Amniotic epithelial cell (primary cell): Measurements from ENCODE around the gene MOCS1.

Source experiments
- DNase-seq: peaks from one replicate; pipeline ENCODE4 v3.0.0-alpha.2; 2010; ENCODE audit warnings: low read depth

The MOCS1 gene

GRCh38 chr6:39902786-39903465, 31.3 kb downstream of the MOCS1 start:
- DNase-seq = no peak

GRCh38 chr6:39902136-39902535, 32.1 kb downstream of the MOCS1 start:
- no peak for DNase-seq

DNA sequence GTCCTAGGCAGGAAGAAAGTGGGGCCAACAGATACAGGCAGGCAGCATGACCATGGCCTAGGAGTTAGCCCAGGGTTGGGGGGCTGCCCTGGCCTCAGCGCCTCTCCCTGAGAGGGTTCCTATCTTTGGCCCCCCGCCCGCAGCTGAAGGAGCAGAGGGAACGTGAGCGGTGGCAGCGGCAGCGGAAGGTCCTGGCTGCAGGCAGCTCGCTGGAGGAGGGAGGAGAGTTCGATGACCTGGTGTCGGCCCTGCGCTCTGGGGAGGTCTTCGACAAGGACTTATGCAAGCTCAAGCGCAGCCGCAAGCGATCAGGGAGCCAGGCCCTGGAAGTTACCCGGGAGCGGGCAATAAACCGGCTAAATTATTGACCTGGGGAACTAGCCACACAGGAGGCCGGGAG, 32.6 kb downstream of the MOCS1 start:
- no peak for DNase-seq

DNA sequence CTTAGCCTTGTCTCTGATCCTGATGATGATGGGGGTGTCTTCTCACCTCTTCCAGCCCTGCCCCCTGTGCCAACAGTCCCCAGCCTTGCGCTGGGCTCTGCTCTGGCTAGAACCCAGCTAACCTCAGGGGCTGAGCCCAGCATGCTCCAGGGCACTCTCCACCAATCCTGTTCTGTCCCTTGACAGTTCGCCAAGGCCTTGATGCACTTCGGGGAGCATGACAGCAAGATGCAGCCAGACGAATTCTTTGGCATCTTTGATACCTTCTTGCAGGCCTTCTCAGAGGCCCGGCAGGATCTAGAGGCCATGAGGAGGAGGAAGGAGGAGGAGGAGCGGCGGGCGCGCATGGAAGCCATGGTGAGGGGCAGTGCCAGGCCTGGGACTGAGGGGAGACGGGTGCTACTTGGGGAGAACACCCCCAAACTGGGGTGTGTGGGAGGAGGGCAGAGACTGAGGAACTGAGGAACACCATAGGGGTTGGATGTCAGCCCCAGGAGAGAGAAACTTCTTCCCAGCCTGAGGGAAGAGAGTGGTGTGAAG, 33.1 kb downstream of the MOCS1 start:
- DNase-seq = no peak

DNA sequence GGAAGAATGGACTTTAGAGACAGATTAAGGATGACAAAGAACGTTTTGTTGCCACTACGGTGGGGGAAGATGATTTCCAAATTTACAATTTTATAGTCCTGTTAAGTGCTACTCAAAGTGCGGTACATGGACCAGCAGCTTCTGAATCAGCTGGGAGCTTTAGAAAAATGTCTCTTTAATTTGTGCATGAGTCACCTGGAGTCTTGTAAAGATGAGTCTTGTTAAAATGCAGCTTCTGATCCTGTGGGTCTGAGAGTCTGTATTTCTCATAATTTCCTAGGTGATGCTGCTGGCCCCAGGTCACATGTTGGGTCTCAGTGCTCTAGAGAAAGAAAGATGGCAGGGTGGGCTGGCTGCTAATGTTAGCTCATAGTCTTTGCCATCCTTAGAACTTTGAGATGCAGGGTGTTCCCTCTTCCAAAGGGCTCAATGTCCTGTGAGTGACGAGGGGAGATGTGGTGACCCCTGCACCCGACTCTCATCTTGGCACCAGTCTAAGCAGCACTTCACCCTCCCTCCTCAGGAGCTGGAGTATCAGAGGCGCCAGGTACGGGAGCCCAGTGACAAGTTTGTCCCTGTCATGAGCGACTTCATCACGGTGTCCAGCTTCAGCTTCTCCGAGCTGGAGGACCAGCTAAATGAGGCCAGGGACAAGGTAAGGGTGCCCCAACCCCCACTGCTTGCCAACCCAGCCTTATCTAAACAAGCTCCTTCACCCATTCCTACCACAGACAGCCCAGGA, 34.5 kb downstream of the MOCS1 start:
- no peak for DNase-seq

- DNase-seq = no peak
Measured at GRCh38 chr6:39898625-39899024, 35.6 kb downstream of the MOCS1 start.

DNA sequence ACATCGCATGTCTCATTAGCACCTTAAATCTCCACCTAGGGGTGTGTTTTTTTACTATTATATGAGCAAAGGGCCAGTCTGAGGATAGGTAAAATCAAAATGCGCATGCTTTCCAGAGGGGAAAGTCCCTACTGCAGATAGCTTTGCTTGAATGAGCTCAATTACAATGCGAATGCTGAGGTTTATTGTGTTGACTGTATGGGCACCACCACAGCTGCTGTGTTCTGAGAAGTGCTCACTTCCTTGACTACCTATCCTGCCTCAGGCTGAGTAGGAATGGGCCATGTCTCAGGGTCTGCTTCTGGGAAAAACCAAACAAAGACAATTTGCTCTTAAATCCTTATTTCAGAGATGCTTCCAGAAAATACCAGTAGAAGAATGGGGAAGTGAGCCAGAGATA, 36.6 kb downstream of the MOCS1 start:
- no peak for DNase-seq

DNA sequence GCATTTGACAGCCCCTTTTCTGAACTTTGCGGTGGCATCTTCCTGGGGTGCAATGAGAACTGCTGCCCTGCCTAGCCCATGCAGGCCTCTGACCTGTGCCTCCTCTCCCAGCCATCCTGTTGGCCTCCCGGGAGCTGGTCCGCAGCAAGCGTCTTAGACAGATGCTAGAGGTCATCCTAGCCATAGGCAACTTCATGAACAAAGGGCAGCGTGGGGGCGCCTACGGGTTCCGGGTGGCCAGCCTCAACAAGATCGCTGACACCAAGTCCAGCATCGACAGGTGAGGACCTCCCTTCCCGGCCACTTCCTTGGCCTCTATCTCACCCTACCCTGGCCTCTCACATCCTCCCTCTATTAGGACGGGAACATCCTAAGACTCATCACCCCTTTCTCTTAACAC, 37.6 kb downstream of the MOCS1 start:
- no peak for DNase-seq

- no peak for DNase-seq
Measured at GRCh38 chr6:39893286-39893685, 41.0 kb downstream of the MOCS1 start.

- peak; percentile 64 for DNase-seq
Measured at GRCh38 chr6:39892490-39893129, 41.7 kb downstream of the MOCS1 start.

GRCh38 chr6:39891976-39892375, 42.3 kb downstream of the MOCS1 start:
- peak; percentile 23 for DNase-seq

- DNase-seq = no peak
Measured at GRCh38 chr6:39891353-39891752, 42.9 kb downstream of the MOCS1 start.

DNA sequence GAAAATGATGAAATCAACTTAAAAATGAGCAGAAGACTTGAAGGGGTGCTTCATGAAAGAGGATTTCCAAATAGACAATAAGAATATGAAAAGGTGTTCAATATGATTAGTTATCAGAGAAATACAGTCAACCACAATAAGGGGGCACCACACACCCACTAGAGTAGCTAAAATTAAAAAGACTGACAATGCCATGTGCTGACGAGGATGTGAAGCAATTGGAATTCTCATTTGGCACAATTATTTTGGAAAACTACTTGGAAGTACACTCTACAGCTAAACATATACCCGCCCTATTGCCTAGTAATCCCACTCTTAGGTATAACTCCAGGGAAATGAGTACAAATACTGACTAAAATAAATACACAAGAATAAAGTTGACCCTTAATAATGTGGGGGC, 45.0 kb downstream of the MOCS1 start:
- no peak for DNase-seq

DNA sequence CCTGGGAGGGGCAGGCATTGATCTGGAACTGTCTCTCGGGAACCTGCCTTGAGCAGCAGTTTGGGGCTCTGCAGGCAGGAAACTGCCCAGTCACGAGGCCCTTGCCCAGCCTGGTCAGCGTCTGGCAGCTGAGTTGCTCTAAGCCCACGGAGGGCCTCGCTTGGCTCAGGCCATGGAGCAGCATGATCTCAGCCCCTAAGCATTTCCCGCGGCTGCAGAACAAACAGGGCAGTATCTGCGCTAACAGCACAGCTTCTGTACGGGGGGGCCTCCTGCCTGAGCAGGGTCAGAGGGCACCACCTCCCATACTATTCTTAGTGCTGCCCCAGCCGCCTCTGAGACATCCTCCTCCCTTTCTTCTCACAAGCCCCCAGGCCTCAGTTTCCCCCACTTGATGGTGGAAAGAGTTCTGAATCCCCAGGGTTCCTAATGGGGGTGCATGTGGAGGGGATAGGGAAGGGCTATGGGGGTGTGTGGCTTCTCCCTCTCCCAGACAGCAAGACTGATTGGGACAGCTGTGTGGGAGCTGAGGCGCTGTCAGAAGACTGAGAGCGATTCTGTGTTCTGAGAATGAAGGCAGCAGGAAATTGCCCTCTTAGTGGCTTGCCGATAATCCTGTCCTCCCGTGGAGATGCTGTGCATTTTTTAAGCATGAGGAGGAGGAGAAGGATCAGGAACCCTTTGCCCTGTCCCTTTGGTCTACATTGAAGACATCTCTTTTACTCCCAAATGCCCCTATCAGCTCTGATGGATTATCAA, 46.4 kb downstream of the MOCS1 start:
- peak; percentile 97 for DNase-seq

GRCh38 chr6:39886871-39887270, 47.4 kb downstream of the MOCS1 start:
- DNase-seq = no peak

DNA sequence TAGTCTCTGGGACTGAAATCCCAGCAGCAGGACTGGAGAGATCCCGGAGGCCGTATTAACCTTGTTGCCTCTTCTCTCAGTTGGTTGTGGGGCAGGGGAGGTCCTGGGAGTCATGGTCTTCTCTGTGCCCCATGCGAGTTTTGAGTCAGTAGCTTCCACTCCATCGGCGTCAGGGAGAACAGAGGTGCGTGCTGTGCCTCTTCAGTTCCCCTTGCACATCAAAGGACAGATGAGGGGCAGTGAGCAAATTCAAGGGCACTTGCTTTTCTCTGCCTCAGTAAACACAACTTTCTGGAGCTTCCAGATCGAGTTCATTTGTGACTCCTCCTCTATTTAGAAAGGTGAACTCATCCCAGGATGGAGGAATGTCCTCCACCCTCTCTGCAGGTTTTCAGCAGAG, 48.6 kb downstream of the MOCS1 start:
- no peak for DNase-seq

GRCh38 chr6:39884696-39885095, 49.6 kb downstream of the MOCS1 start:
- DNase-seq = peak; percentile 13

DNA sequence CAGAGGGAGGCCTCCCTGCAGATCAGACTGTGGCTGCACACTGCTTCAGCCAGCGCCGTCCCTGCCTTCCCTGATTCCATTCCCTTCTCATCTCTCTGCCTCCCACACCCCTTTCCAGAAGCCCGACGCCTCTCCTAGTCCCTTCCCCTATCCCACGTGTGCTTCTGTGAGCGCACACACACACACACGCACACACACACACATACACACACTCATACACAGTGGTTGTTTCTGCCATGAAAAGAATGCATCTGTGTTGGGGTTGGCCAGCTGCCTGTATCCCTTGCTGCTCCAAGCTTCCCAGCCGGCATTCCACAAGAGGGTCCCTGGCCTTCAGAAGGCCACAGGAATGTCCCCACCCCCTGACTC, 51.7 kb downstream of the MOCS1 start:
- peak; percentile 95 for DNase-seq

GRCh38 chr6:39881851-39882530, 52.3 kb downstream of the MOCS1 start:
- peak; percentile 68 for DNase-seq

DNA sequence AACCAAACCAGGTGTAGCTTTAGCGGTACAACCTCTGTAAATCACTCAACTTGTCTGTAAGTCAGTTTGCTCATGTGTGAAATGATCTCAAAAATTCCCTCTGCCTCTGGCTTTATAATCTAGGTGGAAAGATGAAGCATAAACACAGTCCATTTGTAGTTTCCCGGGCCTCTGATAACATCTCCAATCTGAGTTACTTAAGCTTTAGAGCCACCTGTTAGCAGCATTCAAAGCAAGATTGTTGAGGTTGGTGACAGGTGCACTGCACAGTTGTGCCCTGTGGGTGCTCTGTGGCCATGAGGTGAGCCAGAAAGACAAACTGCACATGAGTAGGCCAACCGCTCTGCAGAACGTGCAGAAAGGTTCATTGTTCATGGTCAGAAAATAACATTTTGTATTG, 53.7 kb downstream of the MOCS1 start:
- no peak for DNase-seq

DNA sequence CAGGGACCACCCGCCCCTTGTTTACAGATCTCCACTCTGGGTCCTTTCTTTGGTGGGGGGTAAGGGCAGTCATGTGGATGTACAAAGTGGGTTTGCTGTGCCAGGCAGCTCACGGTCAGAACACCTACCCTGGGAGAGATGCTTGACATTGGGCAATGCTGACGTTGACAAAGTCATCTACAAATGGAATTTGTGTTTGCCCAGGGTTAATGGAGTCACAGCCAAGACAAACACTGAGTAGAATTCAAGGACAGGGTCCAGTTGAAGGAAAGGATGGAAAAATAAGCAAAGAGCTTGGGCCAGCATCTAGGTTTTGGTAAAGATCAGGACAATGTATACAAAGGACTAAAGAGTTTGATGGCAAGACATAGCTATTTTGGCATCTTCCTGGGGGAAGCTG, 54.7 kb downstream of the MOCS1 start:
- no peak for DNase-seq

DNA sequence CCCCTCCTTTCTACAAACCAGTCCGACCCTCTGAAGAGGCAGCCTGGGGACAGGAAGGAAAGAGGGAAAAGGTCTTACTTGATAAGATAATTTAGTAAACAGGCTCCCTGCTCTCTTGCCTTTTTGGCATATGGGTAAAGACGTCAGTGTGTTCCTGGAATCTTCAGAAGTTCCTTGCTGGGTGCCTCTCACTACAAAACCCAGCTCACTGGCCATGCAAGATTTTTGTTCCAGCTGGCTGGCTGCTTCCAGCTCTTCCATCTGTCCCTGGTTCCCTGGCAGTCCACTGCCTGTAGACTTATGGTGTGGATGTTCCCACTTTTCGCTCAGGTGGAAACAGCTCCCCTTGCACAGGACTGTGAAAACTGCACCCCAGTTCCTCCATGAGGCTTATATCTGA, 57.4 kb downstream of the MOCS1 start:
- no peak for DNase-seq
